Inflammatory macrophage treated with lipopolysaccharide for 1 hour (primary cell): Measurements from ENCODE around the gene DTNB.

ENCODE experiments used
- DNase-seq, 2 donors: peaks; one replicate each; pipeline ENCODE4 v3.0.0-alpha.2; 2020 to 2022

DTNB gene

DNA sequence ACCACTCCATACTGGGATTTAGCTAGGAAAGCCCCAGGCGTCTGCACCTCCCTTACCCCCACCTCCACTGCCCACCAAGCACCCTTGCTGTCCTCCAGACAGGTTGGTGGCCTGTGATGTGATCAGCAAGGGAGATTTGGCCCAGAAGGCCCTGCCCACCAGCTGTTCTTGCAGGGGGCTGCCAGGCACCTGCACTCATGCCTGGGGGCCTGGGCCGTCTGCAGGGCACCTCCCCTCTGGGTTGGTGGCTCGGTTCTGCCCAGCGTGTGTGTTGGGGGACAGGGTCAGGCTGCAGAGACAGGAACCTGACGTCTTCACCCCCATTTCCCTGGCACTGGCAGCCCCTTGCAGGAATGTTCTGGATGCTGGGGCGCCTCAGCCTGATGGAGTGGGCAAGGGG, 337.4 kb downstream of the DTNB start:
- DNase-seq, result no peak

DNA sequence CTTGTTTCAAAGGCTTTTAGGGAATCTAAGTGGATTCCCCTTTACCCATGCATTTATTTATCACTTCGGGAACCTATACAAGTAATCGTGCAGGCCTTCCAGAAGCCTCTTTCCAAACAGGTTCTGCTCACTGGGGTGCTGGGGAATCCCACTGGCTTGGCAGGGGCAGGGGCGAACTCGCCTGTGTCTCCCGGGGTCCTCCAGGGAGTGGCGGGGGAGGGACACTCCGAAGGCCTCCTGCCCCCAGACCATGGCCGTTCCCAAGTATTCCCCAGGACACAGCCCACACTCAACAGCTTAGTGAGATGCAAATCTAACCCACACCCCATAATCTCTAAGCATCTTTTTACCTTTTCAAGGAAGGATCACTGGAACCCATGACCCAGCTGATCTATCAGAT, 338.2 kb downstream of the DTNB start:
- no peak for DNase-seq

- DNase-seq, result no peak
Observed at GRCh38 chr2:25334482-25334881, 338.9 kb downstream of the DTNB start.

DNA sequence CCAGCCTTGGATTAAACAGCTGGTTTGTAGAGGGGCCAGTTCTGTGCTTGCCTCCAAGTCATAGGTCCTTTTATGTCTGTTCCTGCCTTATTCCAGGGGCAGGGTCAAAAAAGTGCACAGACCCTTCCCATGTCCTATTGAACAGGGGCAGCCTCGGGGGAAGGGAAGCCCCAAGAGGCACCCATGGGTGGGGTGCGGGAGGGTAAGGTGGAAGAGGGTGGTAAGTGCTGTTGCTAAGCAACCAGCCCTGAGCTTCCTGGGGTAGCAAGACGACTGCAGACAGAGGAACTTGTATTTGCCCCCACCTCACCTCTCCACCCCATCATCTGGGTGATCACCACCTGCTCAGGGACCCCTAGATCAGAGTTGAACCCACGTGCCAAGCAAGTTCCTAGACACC, 339.4 kb downstream of the DTNB start:
- DNase-seq, result no peak

DNA sequence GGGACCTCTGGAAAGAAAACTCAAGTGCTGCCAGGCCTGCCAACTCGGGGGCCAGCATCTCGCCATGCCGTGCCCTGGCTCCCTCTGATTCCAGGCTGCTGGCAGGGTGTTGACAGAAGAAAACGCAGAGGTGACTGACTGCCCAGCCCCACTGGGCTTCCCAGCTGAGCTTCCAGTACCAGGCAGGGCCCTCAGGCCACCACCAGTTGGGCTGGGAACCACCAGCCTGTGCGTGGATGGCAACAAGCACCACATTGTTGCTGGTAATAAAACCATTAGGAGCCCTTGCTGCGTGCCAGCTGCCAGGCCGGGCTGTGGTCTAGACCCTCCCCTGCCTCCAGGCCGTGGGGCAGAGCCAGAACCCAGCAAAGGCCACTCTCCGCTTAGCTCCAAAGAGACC, 340.8 kb downstream of the DTNB start:
- DNase-seq, result no peak

GRCh38 chr2:25331686-25332365, 341.6 kb downstream of the DTNB start:
- DNase-seq, result peak; percentile 31 to 67

- DNase-seq, result no peak
Observed at GRCh38 chr2:25330937-25331336, 342.4 kb downstream of the DTNB start.

- DNase-seq, result no peak
Observed at GRCh38 chr2:25330273-25330672, 343.1 kb downstream of the DTNB start.

GRCh38 chr2:25328152-25329085, 345.0 kb downstream of the DTNB start:
- DNase-seq, result no peak
